Lung (tissue), 16 donors: ENCODE results near the gene ANKRD17. TPM values are rescaled to one million over a fixed set of nuclear protein-coding genes. Genes with fewer than 3 reads are reported as not detected.

ENCODE experiments used
- ATAC-seq: fragments of 200-7000 bp; cut with Tn5 transposase; one replicate; pipeline ENCODE4 v1.9.1; 2020; ENCODE audit warnings: moderate number of reproducible peaks; ENCODE audit not compliant: insufficient read depth, low FRiP score
- DNase-seq, 3 donors: peaks; one replicate each; pipeline ENCODE4 v3.0.0-alpha.2; 2013 to 2017
- H3K27ac ChIP-seq, 2 donors: one replicate each; pipeline ENCODE4 v1.5.1; 2013; ENCODE audit warnings: mild to moderate bottlenecking in 2 of 2, moderate library complexity in 2 of 2, control low read depth in 1 of 2, inconsistent platforms in 1 of 2, low read depth in 1 of 2, low read length in 1 of 2
- H3K27me3 ChIP-seq, 3 donors: one replicate each; pipeline ENCODE4 v1.5.1; 2013; ENCODE audit warnings: low read length in 2 of 3; ENCODE audit not compliant: control insufficient read depth in 3 of 3, insufficient read depth in 3 of 3
- H3K36me3 ChIP-seq, 4 donors: one replicate each; pipeline ENCODE4 v1.5.1; 2013; ENCODE audit warnings: low read length in 4 of 4, mild to moderate bottlenecking in 1 of 4, moderate library complexity in 1 of 4; ENCODE audit not compliant: control insufficient read depth in 4 of 4, insufficient read depth in 4 of 4
- H3K4me1 ChIP-seq, 5 donors: one replicate each; pipeline ENCODE4 v1.5.1; 2013; ENCODE audit warnings: low read length in 5 of 5, mild to moderate bottlenecking in 2 of 5, moderate library complexity in 1 of 5; ENCODE audit not compliant: control insufficient read depth in 5 of 5, insufficient read depth in 5 of 5
- H3K4me3 ChIP-seq: one replicate; pipeline ENCODE4 v1.5.1; 2013; ENCODE audit warnings: mild to moderate bottlenecking, control low read depth, moderate library complexity
- H3K9ac ChIP-seq, 2 donors: one replicate each; pipeline ENCODE4 v1.5.1; 2013; ENCODE audit warnings: low read length in 2 of 2, control low read depth in 1 of 2; ENCODE audit not compliant: insufficient read depth in 1 of 2
- H3K9me3 ChIP-seq, 4 donors: one replicate each; pipeline ENCODE4 v1.5.1; 2013; ENCODE audit warnings: low read length in 3 of 4, mild to moderate bottlenecking in 1 of 4, moderate library complexity in 1 of 4; ENCODE audit not compliant: control insufficient read depth in 4 of 4, insufficient read depth in 3 of 4
- CTCF ChIP-seq: IDR thresholded peaks from 2 replicates; pipeline ENCODE4 v1.5.1; 2012; ENCODE audit warnings: mild to moderate bottlenecking; ENCODE audit errors: control extremely low read depth, extremely low read depth
- WGBS, 2 donors: extraction: QIAGEN DNeasy Blood & Tissue Kit; methylation state at CpG; one replicate each; pipeline ENCODE4 v1.1.7; 2013; 5-methylcytosine and 5-hydroxymethylcytosine counted together
- long read RNA-seq, 5 donors: transcript quantifications; one replicate each; lab custom pipeline, GENCODE V29; 2026
- polyA plus RNA-seq, 2 donors: library from polyadenylated mRNA; stranded (reverse); fragments of 200-250 nt; gene quantifications; one replicate each; pipeline ENCODE4 v1.2.1, GENCODE V29; 2013
- total RNA-seq, 2 donors: library from RNA; depleted of rRNA in 1 of 2; stranded (reverse); fragments of >200 nt in 1 of 2; gene quantifications; one replicate each; pipeline ENCODE4 v1.2.1, GENCODE V29; 2014 to 2021
- donor health status: control.
- donor health status: control.
- donor health status: Bipolar disorder and iron deficiency.
- donor health status: healthy.
- donor health status: DM: yes; HTN: yes; CAD: no.

Gene ANKRD17
- total RNA-seq (10 to 100 TPM; 44.9 to 74.4 TPM), polyA plus RNA-seq (10 to 100 TPM in 1 of 2 donors, 1 to 10 TPM in 1; 7.8 to 18.4 TPM)
- long read RNA-seq, donor 1, partial matches to known transcripts, result 32 of 32 reads
- long read RNA-seq, donor 1, other reads (novel, unspliced or antisense), result 0 of 32 reads
- long read RNA-seq, donor 2, partial matches to known transcripts, result 13 of 13 reads
- long read RNA-seq, donor 2, other reads (novel, unspliced or antisense), result 0 of 13 reads
- long read RNA-seq, donor 3, partial matches to known transcripts, result 15 of 15 reads
- long read RNA-seq, donor 3, other reads (novel, unspliced or antisense), result 0 of 15 reads
- long read RNA-seq, donor 4, partial matches to known transcripts, result 23 of 23 reads
- long read RNA-seq, donor 4, other reads (novel, unspliced or antisense), result 0 of 23 reads
- long read RNA-seq, donor 5, partial matches to known transcripts, result 61 of 62 reads
- long read RNA-seq, donor 5, other reads (novel, unspliced or antisense), result 0 of 62 reads

GRCh38 chr4:73258686-73259570 lies at the start of gene ANKRD17:
Gene ANKRD17, minus strand, starts transcription at chr4:73258798. Its CDS starts 130 bp downstream, at chr4:73258668.
- DNase-seq, result peak; percentile 97
- H3K4me1 ChIP-seq, result peaks cover 1 to 21% (median 9%) of the 10 kb centered on the region in 5 donors

GRCh38 chr4:73308286-73308685 lies 49.7 kb upstream of the ANKRD17 start:
- 56 to 57% methylated on average over 3 of the region's 3 CpGs for WGBS, 2 donors
- peak in 2 of 3 donors; percentile 3 to 4 for DNase-seq
- H3K4me3 ChIP-seq, result no peak overlapping the region
- no peaks in the 10 kb centered on the region for H3K4me1 ChIP-seq
- no peaks in the 10 kb centered on the region for H3K27me3 ChIP-seq
- no peak for ATAC-seq
- no peaks in the 10 kb centered on the region for H3K36me3 ChIP-seq
- H3K27ac ChIP-seq, result no peak overlapping the region
- no peak for TF ChIP-seq CTCF
- H3K9me3 ChIP-seq, result peaks cover 0 to 2% (median 0%) of the 10 kb centered on the region in 4 donors
- no peak overlapping the region for H3K9ac ChIP-seq

More at GRCh38 chr4:73258686-73259570, at the start of gene ANKRD17:
- ATAC-seq, result peak; percentile 89
- H3K9ac ChIP-seq, result peak within 1 kb of the TSS; percentile 94 to 100
- peak within 1 kb of the TSS; percentile 96 to 100 for H3K27ac ChIP-seq
- no peak for TF ChIP-seq CTCF
- H3K9me3 ChIP-seq, result no peaks in the 10 kb centered on the region
- 0% methylated on average over 66 to 80 of the region's 80 CpGs for WGBS, 2 donors
- H3K27me3 ChIP-seq, result no peaks in the 10 kb centered on the region
- peaks cover 0 to 6% (median 0%) of the 10 kb centered on the region in 4 donors for H3K36me3 ChIP-seq
- H3K4me3 ChIP-seq, result peak within 1 kb of the TSS; percentile 92

GRCh38 chr4:73303711-73304110 lies 45.1 kb upstream of the ANKRD17 start:
- no peak for DNase-seq
- H3K9ac ChIP-seq, result no peak overlapping the region
- H3K27ac ChIP-seq, result no peak overlapping the region
- 93 to 95% methylated on average over 4 of the region's 4 CpGs for WGBS, 2 donors
- peaks cover 0 to 4% (median under 1%) of the 10 kb centered on the region in 4 donors for H3K9me3 ChIP-seq
- no peaks in the 10 kb centered on the region for H3K4me1 ChIP-seq
- no peak for TF ChIP-seq CTCF
- no peaks in the 10 kb centered on the region for H3K36me3 ChIP-seq
- H3K4me3 ChIP-seq, result no peak overlapping the region
- no peaks in the 10 kb centered on the region for H3K27me3 ChIP-seq
- ATAC-seq, result no peak
